ENCODE measurements around the gene ART4.
A peak's percentile ranks its signal among the peaks of the same experiment; 100 is the strongest.

Gene ART4

DNA sequence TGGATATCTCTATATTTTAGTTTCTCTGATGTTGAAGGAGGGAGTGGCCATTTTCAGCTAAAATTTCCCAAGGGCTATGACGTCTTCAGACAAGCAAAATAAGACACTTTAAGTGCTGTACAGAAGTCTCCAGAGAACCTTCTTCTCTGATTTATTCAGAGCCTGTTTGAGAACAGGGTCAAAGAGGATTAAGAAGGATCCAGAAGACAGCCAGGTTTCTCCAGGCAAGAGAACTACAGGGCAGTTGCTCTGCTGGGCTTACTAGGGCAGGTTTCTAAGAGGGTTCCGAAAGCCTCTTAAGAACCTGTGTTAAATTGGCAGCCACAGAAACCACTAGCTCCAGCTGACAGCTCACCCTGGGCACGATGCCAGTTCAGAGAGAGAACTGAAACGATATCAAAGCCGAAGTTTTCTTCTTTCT lies 41.1 kb upstream of the ART4 start:
- Histone ChIP-seq H3K4me3 (ENCODE audit: low read depth, low read length) (0 out of 2 replicates have a peak overlapping the region, but pooled peaks have one; percentile 7), H3K9me3 (no peaks in the 10 kb centered on the region), H3K27me3 (no peaks in the 10 kb centered on the region), H3K36me3 (no peaks in the 10 kb centered on the region), H3K4me1 (peaks cover 13% of the 10 kb centered on the region)
- TF ChIP-seq CTCF (IDR thresholded peaks at IDR 0.05; ENCODE audit: low read depth, low read length): no peak
- DNase-seq: peak; percentile 74

DNA sequence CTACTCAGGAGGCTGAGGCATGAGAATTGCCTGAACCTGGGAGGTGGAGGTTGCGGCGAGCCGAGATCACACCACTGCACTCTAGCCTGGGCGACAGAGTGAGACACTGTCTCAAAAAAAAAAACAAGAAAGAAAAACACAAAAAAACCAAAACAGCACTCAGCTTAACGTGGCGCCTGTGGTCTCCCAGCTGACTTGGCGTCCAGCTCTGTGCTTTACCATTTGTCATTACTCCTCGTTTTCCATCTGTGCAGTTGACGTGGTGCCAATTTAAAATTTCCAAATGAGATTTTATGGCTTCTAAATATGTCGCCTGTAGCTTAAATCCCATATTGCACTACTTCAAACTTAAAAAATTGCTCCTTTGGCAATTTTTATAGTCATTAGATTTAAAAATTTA lies 40.4 kb upstream of the ART4 start:
- no peak for TF ChIP-seq CTCF (IDR thresholded peaks at IDR 0.05; ENCODE audit: low read depth, low read length)

DNA sequence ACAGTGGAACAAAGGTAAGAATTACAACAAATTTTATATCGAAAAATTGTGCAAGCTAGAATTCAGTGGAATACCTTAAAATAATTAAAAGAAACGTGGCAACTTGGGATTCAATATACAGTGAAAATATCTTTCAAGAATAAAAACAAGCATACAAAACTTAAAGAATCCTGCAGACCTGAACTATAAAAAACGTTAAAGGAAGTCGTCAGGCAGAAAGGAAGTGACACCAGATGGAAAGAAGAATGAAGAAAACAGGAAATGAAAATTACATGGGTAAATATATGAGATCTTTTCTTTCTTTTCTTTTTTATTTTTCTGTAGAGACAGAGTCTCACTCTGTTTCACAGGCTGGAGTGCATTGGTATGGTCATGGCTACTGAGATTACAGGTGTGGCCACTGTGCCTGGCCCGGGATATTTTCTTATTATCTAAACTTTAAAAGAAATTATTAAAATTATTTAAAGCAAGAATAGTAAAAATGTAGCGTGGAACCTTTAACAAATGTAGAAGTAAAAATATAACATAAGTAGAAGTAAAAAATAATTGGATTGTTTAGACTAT lies 37.6 kb upstream of the ART4 start:
- no peaks in the 10 kb centered on the region for H3K9me3 ChIP-seq
- no peaks in the 10 kb centered on the region for H3K36me3 ChIP-seq
- H3K4me3 ChIP-seq (ENCODE audit: low read depth, low read length): no peak overlapping the region
- TF ChIP-seq CTCF (IDR thresholded peaks at IDR 0.05; ENCODE audit: low read depth, low read length): no peak
- DNase-seq: no peak
- no peaks in the 10 kb centered on the region for H3K27me3 ChIP-seq
- peaks cover 4% of the 10 kb centered on the region for H3K4me1 ChIP-seq

More for the DNA sequence above, 40.4 kb upstream of the ART4 start:
- peaks cover 13% of the 10 kb centered on the region for H3K4me1 ChIP-seq
- no peaks in the 10 kb centered on the region for H3K36me3 ChIP-seq
- no peak overlapping the region for H3K4me3 ChIP-seq (ENCODE audit: low read depth, low read length)
- no peaks in the 10 kb centered on the region for H3K9me3 ChIP-seq
- no peak for DNase-seq
- H3K27me3 ChIP-seq: no peaks in the 10 kb centered on the region

GRCh38 chr12:14879222-14879933 lies 36.1 kb upstream of the ART4 start:
- Histone ChIP-seq H3K36me3 (no peaks in the 10 kb centered on the region), H3K4me1 (peaks cover 2% of the 10 kb centered on the region; the same call in 1 of the 2 replicates), H3K4me3 (ENCODE audit: low read depth, low read length) (no peak overlapping the region), H3K9me3 (no peaks in the 10 kb centered on the region), H3K27me3 (no peaks in the 10 kb centered on the region)
- no peak for DNase-seq
- no peak for TF ChIP-seq CTCF (IDR thresholded peaks at IDR 0.05; ENCODE audit: low read depth, low read length)

- no peaks in the 10 kb centered on the region for H3K4me1 ChIP-seq
Measured at GRCh38 chr12:14878488-14878887, 35.2 kb upstream of the ART4 start.

More at GRCh38 chr12:14878488-14878887, 35.2 kb upstream of the ART4 start:
- Histone ChIP-seq H3K36me3 (no peaks in the 10 kb centered on the region), H3K4me3 (ENCODE audit: low read depth, low read length) (no peak overlapping the region), H3K27me3 (no peaks in the 10 kb centered on the region), H3K9me3 (no peaks in the 10 kb centered on the region)
- TF ChIP-seq CTCF (IDR thresholded peaks at IDR 0.05; ENCODE audit: low read depth, low read length): no peak
- no peak for DNase-seq

All from BE2C (cell line).